GM12878 (cell line): ENCODE measurements around the gene ACADVL. TPM values are rescaled to one million over a fixed set of nuclear protein-coding genes. Genes with fewer than 3 reads are reported as not detected.
A peak's percentile ranks its signal among the peaks of the same experiment; 100 is the strongest.

Source experiments
- ASH2L ChIP-seq: fragments of 300-600, 200-600 bp; sonication (generic); IDR thresholded peaks from 2 replicates; pipeline ENCODE4 v1.6.1; 2017; ENCODE audit warnings: low read depth, mild to moderate bottlenecking, borderline replicate concordance
- BACH1 ChIP-seq: fragments of 450-650 bp; IDR thresholded peaks from 2 replicates; pipeline ENCODE4 v1.6.1; 2017; ENCODE audit warnings: mild to moderate bottlenecking, borderline replicate concordance
- CTCF ChIP-seq, 3 experiments: IDR thresholded peaks in 2 of 3; conservative IDR thresholded peaks in 1 of 3; 2 replicates each; pipeline ENCODE4 v1.5.1; 2011; ENCODE audit warnings: low read depth in 3 of 3, low read length in 3 of 3, mild to moderate bottlenecking in 3 of 3, control low read depth in 2 of 3, moderate library complexity in 2 of 3, inconsistent platforms in 1 of 3, mixed read lengths in 1 of 3; ENCODE audit not compliant: control insufficient read depth in 2 of 3, insufficient read depth in 1 of 3; ENCODE audit errors: extremely low read depth in 1 of 3
- EED ChIP-seq: sonication (generic); IDR thresholded peaks from 2 replicates; pipeline ENCODE4 v1.6.1; 2016; ENCODE audit warnings: antibody characterized with exemption, low read depth
- FOS ChIP-seq: IDR thresholded peaks from 3 replicates; pipeline ENCODE4 v1.6.1; 2011; ENCODE audit warnings: borderline replicate concordance; ENCODE audit not compliant: insufficient read length; ENCODE audit errors: extremely low read depth
- HDGF ChIP-seq: fragments of 450-650 bp; IDR thresholded peaks from 2 replicates; pipeline ENCODE4 v1.6.1; 2016; ENCODE audit warnings: antibody characterized with exemption
- IRF4 ChIP-seq: IDR thresholded peaks from 2 replicates; pipeline ENCODE4 v1.6.1; 2011; ENCODE audit warnings: low read depth, low read length
- NFYA ChIP-seq: IDR thresholded peaks from 2 replicates; pipeline ENCODE4 v1.6.1; 2011; ENCODE audit warnings: low read depth, mild to moderate bottlenecking, low read length, improper control_type of control experiment, borderline replicate concordance
- POLR2A ChIP-seq: IDR thresholded peaks from 2 replicates; pipeline ENCODE4 v1.6.1; 2011; ENCODE audit warnings: low read depth, mild to moderate bottlenecking, low read length
- RCOR1 ChIP-seq: conservative IDR thresholded peaks from 2 replicates; pipeline ENCODE4 v1.6.1; 2012; ENCODE audit warnings: low read depth, low read length, improper control_type of control experiment
- polyA plus RNA-seq, 11 experiments: library from polyadenylated mRNA; depleted of rRNA in 4 of 11; unstranded in 6 of 11; stranded (reverse) in 5 of 11; fragments of >200 nt; fragmentation: Nextera tagmentation in 4 of 11; fragmentation: Illumina TruSeq in 1 of 11; extraction: Ambion mirVana in 4 of 11; extraction: Trizol in 1 of 11; gene quantifications; 1 replicate in 1 of 11; 2 replicates in 10 of 11; pipeline versions ENCODE4 v1.2.1 to v1.2.3, GENCODE V29; 2011 to 2016; ENCODE audit warnings: inconsistent platforms in 2 of 11, missing spikeins in 2 of 11, low read depth in 1 of 11
- total RNA-seq, 4 experiments: library from RNA; depleted of rRNA in 3 of 4; stranded (reverse); fragments of >200 nt in 3 of 4; fragmentation: Illumina TruSeq in 1 of 4; extraction: Trizol in 1 of 4; gene quantifications; 2 replicates each; pipeline versions ENCODE4 v1.2.1 to v1.2.3, GENCODE V29; 2013 to 2021
- TF ChIP-seq, protein P1 (sequence below): fragments of 450-650 bp; IDR thresholded peaks from 2 replicates; pipeline ENCODE4 v1.6.1; 2017; ENCODE audit warnings: mild to moderate bottlenecking
- TF ChIP-seq, protein P2 (sequence below): IDR thresholded peaks from 2 replicates; pipeline ENCODE4 v1.6.1; 2012; ENCODE audit warnings: low read depth, low read length, improper control_type of control experiment
- TF ChIP-seq, protein P3 (sequence below): IDR thresholded peaks from 2 replicates; pipeline ENCODE4 v1.6.1; 2011; ENCODE audit warnings: low read depth, mild to moderate bottlenecking, low read length, moderate library complexity, borderline replicate concordance; ENCODE audit errors: extremely low read depth

ACADVL gene
- total and polyA plus RNA-seq, 10 of the 15 experiments (the other 5 are each of a cell fraction or from before 2014, with no cell fraction given): 25.4 to 232 (median 180) TPM

GRCh38 chr17:7217113-7217987 is 2.4 kb upstream of the ACADVL start (continued):
- TF ChIP-seq, protein P1, sequence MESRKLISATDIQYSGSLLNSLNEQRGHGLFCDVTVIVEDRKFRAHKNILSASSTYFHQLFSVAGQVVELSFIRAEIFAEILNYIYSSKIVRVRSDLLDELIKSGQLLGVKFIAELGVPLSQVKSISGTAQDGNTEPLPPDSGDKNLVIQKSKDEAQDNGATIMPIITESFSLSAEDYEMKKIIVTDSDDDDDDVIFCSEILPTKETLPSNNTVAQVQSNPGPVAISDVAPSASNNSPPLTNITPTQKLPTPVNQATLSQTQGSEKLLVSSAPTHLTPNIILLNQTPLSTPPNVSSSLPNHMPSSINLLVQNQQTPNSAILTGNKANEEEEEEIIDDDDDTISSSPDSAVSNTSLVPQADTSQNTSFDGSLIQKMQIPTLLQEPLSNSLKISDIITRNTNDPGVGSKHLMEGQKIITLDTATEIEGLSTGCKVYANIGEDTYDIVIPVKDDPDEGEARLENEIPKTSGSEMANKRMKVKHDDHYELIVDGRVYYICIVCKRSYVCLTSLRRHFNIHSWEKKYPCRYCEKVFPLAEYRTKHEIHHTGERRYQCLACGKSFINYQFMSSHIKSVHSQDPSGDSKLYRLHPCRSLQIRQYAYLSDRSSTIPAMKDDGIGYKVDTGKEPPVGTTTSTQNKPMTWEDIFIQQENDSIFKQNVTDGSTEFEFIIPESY: no peak
- TF ChIP-seq IRF4 (no peak), POLR2A (no peak), FOS (no peak), EED (no peak), RCOR1 (no peak), HDGF (peak; percentile 57; the same call in 1 of the 2 replicates), ASH2L (no peak), BACH1 (no peak), CTCF (IDR thresholded peaks at IDR 0.05 in 2 of 3, conservative IDR thresholded peaks at IDR 0.05 in 1 of 3; ENCODE audit: control insufficient read depth in 2 of 3, extremely low read depth in 1 of 3, insufficient read depth in 1 of 3, low read depth in 3 of 3, low read length in 3 of 3) (no peak), NFYA (no peak)
- TF ChIP-seq, protein P2, sequence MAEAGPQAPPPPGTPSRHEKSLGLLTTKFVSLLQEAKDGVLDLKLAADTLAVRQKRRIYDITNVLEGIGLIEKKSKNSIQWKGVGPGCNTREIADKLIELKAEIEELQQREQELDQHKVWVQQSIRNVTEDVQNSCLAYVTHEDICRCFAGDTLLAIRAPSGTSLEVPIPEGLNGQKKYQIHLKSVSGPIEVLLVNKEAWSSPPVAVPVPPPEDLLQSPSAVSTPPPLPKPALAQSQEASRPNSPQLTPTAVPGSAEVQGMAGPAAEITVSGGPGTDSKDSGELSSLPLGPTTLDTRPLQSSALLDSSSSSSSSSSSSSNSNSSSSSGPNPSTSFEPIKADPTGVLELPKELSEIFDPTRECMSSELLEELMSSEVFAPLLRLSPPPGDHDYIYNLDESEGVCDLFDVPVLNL: no peak
- TF ChIP-seq, protein P3, sequence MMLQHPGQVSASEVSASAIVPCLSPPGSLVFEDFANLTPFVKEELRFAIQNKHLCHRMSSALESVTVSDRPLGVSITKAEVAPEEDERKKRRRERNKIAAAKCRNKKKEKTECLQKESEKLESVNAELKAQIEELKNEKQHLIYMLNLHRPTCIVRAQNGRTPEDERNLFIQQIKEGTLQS: no peak
